Measurements from ENCODE around the gene RTN4RL1.

The RTN4RL1 gene

DNA sequence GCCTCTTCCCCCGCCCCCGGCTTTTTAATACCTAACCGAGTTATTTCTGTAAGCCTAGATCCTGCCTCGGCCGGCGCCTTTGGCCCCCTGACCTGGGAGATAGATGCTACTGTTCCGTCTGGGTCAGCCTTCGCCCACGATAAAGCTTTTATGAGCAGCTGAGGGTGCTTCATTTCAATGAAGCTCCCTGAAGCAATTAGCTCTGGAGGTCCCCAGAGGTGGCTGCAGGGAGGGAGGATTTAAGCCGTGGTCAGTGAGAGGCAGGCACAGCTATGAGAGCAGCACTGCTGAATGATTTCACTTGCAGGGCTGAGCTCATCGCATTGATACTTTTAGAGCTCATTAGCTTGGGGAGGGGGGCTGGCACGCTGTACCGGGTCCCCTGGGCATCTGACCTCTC, 105.9 kb downstream of the RTN4RL1 start:
- no peak for DNase-seq (ENCODE audit: low read depth in 3 of 3)

DNA sequence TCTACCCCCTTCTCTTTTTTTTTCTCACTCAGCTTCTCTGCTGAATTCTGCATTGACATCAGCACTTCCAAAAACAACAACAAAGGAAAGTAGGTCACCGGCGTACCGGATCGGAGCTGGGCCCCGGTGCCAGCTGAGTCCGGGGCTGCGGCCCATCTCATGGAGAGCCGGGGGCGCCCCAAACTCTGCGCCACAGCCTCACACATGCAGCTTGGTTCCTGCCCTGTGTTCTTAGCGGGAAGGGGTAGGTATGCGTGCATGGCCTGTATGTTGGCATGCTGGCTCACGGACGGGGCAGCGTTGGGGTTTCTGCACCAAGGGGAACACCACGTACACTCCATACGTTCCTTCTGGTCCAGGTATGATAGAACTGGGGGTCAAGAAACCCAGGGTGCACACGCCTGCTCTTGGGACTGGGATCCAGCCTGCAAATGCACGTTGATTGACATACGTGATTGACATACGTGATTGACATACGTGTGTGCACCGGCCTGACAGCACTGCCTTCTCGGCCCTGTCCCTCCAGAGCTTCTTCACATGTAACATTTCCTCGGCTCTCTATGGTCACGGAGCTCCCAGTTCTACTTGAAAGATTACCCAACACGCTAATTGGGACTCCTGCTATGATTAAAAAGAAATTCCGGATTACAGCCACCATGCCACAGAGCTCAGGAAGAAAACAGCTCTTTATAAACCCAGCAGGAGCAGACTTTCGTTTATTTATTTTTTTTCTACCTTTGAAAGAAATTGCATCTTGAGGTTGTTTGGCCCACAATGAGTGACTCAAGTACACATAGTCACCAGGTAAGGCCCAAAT, 106.6 kb downstream of the RTN4RL1 start:
- no peak for DNase-seq (ENCODE audit: low read depth in 3 of 3)

DNA sequence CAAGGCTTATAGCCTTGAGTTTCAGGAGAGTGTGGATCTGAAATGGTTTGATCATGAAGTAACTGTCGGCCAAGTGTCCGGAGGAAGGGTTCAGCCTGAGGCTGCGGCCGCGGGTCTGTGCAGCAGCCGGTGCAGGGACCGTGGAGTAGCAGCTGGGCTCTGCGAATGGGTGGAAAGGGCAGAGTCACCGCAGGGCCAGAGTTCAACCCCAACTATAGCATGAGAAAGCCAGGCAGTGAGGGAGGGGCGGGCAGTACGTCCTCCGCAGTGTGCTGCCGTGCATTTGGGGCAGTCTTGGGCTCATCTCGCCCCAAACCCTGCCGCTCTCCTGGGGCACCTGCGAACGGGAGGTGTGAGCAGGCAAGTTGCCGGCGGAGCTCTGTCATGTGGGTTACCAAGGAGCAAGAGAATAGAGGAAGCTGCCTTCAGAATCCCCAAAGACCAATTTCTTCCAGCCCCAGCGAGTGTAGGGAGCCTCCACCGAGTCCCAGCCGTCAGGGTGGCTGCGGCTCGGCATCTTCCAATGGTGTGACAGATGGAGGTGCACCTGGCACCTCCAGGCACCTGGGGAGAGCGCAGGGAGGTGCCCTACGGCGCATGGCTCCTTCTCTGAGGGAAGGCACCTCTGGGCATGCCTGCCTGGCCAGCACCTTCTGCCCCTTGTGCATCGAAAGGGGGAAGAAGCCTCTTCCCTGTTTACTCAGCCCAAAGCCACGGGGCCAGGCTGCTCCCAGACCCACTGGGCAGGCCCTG, 108.0 kb downstream of the RTN4RL1 start:
- DNase-seq (ENCODE audit: low read depth in 3 of 3), result no peak

DNA sequence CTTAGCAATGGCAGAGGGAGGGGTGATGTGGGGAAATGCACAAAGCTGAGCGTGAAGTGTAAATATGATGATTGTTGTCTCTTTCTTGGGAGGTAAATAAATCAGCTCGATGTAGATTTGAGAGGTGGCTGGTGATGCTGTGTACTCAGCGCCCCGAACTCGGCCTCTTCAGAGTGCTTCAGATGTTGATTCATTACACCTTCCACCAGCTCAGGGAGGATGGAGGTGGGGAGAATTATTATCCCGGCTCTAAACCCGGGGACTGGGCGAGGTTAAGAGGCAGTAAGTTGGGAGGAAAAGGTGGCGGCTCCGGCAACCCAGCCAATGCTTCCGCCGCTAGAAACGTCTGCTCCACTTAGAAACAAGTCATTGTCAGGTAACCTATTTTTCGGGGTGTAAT, 108.8 kb downstream of the RTN4RL1 start:
- DNase-seq (ENCODE audit: low read depth in 3 of 3), result no peak

DNA sequence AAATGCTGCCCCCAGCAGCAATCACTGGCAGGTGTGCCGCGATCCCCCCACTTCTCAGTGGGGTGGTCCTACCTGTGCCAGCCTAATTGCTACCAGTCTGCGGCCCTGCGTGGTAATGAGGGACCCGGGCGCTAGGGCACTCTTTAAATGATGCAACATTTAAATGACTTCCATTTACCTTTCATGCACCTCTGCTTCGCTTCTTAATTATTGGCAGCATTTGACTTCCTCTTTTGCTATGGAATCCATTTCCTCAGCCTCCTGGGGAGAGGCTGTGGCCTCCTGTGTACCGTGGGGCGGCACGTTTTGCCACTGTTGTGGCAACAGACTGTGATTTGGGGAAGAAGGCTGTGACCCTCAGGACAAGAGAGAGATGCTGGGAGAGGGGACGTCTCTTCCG, 109.2 kb downstream of the RTN4RL1 start:
- no peak for DNase-seq (ENCODE audit: low read depth in 3 of 3)

DNA sequence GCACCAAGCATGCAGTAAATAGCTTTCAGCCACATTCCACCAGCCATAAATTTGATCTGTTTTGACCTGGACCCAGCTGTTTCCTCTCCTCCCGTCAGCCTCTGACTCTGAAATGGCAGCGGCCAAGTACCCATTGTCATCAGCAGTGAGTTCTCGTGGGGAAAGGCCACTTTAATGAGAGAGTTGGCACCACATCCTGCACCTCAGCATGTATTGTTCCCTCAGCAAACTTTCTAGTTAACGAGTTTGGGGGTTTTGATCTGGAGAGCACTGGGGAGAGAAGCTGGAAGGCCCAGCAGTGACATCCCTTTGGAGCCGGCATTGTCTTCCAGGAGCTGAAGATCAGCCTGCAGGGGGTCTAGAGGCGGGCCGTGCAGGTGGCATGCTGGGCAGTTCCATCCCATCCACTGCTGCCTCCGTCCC, 110.5 kb downstream of the RTN4RL1 start:
- no peak for DNase-seq (ENCODE audit: low read depth in 3 of 3)

DNA sequence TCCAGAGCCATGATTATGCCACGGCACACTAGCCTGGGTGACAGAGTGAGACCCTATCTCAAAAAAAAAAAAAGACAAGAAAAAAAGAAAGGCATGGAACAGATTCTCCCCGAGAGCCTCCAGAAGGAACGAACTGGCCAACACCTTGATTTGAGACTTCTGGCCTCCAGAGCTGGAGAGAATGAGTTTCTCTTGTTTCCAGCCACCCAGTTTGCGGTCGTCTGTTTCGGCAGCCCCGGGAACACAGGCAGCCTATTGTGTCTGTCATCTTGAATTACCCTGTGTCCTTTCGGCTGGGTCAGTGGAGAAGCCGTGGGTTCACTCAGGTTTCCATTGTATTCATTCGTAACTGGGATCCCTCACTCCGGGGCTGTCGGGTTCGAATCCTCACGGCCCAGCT, 111.4 kb downstream of the RTN4RL1 start:
- no peak for DNase-seq (ENCODE audit: low read depth in 3 of 3)

DNA sequence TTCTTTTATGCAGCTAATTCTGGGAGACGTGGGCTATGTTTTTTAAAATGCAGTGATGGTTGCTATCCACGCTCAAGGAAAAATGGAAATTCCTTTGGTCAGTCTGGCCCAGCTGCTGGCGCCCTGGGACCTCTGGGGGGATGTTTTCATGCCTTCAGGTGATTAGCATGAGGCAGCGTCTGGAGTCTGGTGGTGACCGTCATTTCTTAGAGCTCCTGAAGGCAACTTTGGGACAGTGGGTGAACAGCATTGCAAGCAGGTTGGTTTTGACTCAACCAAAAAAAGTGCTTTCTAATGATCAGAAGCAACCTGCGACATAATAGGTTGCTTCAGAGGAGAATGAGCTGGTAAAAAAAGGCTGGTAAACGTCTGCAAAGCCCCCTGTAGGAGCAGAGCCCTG, 113.0 kb downstream of the RTN4RL1 start:
- no peak for DNase-seq (ENCODE audit: low read depth in 3 of 3)

DNA sequence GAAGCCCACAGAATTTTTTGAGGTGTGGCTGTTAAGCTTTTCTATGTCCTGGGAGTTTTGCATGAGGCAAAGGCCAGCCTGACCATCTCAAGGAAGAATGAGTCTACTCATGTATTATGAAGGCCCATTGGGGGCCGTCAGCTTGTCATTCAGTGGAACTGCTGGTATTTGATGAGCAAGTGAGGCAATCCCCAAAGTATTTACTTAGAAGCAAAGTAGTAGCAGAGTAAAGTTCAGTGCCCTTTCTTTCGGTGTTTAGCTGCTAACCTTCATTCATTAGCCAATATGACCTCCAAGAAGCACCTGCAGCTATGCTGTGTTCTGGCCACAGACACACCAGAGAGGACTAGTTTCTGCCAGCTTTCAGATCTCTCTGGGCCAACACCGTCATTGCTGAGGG, 115.1 kb downstream of the RTN4RL1 start:
- DNase-seq (ENCODE audit: low read depth in 3 of 3), result no peak

DNA sequence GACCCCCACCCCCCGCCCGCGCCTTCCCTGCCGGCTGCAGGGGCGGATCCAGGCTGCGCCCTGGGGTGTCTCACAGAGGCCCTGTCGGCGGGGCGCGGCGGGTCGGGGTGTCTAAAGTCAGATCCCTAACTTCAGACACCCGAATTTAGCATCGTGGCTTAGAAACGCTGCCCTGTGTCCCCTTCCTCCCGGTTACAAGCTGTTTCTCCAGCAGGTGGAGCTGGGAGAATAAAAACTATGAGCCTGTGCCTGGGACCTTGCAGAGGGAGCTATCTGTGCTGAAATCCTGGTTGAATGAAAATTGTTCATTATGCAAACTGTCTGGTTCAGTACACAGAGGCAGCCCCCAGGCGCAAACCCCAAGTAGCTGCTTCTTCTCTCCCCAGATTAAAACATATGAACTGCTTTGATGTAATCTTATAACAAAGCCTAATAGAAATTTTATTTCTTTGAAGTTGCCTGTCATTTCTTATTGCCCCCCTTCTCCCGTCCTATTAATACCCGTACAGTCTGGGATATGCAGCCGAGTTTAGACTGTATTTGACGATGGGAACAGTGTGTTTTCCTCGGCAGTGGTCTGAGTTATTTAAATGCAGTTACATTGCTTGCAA, 116.3 kb downstream of the RTN4RL1 start:
- DNase-seq (ENCODE audit: low read depth in 3 of 3), result no peak

DNA sequence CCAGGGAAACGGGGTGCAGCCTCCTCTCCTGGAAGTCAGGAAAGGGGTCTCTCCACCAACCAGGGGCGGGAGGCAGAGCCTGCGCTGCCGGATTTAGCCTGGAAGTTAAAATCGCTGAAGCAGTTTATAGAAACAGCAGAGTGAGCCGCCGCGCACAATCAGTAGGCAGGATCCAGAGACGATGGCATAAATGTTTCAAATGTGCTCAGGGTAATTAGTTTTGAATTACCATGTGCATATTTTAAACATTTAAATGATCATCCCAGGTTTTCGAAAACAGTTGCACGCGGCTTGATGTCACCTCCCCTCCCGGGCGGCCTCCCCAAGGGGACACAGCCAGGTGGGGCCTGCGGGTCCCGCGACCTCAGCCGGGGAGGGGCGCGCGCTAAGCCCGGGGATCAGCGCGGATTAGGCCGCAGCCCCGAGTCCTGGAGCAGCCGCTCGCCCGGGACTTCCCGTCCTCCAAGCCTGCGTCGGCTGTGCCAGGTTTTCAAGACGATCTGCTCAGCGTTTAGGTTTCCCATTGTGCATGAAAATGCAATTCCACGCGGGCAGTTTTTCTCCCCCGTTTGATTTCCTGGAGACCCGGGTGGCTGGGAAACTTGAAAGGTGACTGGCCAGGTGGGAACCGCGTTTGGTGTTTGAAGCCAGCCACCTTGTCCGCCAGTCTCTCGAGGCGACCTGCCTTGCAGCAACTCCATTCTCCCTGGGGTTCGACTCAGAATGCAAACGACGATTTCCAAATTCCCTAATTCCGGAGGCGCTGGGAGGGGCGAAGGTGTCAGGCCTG, 117.0 kb downstream of the RTN4RL1 start:
- no peak for DNase-seq (ENCODE audit: low read depth in 3 of 3)

DNA sequence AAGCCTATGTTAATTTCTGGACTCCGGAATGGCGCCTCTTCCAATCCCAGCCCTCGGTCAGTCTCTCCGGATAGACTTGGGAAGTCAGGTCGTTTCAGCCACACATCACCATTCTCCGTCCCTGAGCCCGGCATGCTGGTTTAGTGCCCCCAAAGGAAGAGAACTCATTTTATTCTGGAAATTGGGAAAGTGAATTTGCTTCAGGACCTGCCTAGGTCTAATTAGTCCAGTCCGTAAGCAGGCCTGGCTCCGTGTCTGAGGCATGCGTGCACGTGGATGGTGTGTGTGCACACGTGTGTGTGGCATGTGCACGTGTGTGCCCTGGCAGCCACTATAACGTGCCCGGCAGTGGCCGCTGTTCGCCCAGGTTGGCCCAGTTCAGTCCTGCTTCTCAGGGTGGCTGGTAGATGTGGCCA, 117.9 kb downstream of the RTN4RL1 start:
- DNase-seq (ENCODE audit: low read depth in 3 of 3), result no peak

DNA sequence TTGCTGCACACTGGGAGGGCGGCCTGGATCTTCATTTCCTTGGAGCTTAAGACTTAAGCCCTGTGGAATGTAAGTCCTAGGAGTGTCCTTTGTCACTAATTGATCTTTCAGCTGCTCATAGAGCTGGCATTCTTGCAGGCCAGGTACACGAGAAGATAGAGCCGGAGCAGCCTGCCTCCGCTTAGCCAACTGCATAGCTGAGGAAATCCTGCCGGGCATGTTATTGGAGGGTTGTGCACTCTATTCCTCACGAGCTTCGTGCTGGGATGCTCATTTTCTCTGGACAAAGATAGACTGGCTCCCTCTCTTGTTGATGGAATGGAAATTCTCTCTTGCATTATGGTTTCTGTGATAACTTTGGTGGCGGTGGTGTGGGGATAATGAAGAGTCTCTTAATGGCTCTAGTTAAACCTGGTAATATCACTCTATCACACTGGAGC, 118.5 kb downstream of the RTN4RL1 start:
- DNase-seq (ENCODE audit: low read depth in 3 of 3), result no peak

DNA sequence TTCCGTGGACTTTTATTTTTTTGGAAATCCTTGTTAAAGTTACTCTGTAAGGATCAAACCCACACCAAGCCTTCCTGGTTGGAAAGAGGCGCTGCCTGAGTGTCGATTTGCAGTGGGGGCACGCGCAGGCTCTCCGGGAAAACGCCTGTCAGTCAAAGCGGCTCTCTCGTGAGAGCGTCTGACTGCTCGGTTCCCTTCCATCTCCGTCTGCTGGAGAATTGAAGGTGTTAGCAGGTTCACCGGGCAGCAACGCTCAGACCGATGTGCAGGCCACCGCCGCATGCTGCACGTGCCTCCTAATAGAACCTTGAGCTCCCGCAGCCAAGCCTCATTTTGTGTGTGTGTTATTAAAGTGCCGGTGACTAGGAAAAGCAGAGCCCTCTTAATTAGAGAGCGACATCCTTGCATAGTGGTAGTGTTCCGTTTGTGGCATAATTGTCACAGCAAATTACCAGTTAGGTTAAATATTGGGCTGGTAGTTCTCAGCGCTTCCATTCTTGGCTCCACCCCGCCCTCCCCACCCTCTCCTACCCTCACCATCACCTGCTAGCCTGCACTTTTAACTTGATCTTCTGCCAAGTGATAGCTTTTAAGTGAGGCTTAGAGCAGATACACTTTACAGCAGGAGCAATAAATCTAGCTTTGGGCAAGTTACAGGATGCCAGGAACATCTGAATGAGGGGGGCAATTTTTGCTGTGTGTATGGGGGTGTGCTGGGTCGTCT, 119.8 kb downstream of the RTN4RL1 start:
- no peak for DNase-seq (ENCODE audit: low read depth in 3 of 3)

DNA sequence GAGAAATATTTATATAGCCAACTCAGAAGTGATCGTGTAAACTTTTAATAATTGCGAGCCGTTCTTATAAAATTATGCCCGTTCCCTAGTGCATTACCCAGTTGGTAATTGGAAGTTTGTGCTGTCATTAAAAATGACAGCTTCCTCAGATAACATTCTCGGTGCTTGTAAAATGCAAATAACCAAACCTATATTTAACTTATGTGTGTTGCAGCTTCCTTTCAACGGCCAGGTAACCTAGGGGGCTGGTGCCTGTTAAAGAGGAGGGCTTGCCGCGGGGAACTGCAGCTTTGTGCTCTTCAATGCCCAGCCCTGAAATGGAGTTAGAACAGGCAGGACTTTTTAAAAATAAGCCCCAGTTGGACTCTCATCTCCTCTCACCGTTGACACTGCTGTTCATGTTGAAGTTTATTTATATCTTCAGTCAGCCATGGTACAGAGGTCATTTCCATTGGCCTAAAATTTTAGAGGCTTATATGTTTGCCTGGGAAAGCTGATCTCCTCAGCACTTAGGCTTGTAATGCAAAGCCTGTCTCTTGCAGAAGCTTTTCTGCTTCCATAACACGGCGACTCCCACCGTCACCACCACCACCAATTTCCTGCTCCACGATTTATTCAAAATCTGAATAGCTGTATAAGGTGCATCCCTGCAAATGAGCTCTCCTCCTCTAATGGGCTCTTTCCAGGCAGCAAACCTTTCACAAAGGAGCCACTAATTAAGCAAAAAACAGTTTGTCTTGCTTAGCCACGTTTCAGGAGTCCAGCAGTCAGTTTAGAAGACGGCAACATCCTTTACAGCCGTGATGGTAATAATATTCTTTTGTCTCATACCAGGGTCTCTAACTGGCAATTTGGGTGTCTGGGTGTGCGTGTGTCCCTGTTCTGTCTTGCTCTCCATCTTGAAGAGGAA, 120.6 kb downstream of the RTN4RL1 start:
- DNase-seq (ENCODE audit: low read depth in 3 of 3), result no peak

DNA sequence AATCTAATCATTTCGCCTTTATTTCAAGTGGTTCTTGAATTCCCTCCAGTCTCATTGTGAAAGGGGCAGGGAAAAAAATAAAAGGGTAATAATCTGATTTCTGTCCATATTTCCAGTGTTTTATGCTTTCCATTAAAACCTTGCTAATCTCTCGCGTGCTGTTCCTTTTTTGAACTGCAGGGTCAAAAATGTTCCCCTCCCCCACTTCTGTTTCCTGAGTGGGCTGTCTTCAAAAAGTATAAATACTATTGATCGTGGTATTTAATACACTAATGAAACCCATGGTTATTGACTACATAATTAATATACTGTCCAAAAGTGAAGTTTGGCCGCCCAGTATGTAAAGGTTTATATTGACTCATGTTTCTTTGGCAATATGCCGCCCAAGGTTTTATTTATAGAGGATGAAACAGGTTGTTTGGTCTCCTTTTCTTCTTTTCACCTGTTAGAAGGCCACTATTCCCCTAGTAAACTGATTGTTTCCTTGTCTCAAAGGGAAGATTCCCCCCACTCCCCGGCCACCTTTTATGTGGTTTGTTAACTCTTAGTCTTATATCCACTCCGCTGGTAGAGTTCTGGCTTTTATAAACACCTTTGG, 125.6 kb downstream of the RTN4RL1 start:
- DNase-seq (ENCODE audit: low read depth in 3 of 3), result no peak

DNA sequence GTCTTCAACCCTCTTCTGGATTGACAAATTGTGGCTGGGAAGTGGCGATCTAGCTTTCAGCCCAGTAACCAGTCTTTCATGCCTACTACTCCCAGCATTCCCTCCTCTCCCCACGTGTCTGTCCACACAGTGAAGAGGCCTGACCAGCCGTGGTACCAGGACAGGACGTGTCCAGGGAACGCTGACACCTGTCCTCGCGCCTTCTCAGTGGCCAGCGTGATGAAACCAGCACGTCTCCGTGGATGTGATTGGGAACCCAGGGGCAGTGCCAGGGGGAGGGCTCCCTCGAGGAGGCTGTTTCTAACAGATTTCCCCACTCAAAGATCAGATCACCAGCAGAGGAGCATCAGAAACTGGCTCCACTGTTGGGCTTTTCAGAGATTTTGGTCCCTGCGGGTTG, 126.3 kb downstream of the RTN4RL1 start:
- no peak for DNase-seq (ENCODE audit: low read depth in 3 of 3)

DNA sequence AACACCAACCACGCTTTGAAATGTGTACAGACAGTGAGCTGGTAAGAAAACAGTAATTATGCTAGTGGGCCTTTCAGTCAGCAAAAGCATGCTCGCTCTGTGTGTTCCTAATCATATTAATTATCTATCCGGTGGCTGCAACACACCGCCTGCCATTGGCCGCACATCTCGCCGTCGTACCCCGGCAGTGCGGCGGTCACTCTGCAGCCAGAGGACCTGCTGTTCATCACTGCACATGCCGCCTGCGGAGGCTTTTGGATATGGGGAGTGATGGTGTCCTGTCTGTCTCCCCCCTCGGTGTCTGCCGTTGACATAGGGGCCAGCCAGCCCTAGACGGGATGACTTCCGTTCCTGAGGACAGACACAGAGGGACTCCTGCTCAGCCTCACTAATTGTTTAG, 126.8 kb downstream of the RTN4RL1 start:
- no peak for DNase-seq (ENCODE audit: low read depth in 3 of 3)

DNA sequence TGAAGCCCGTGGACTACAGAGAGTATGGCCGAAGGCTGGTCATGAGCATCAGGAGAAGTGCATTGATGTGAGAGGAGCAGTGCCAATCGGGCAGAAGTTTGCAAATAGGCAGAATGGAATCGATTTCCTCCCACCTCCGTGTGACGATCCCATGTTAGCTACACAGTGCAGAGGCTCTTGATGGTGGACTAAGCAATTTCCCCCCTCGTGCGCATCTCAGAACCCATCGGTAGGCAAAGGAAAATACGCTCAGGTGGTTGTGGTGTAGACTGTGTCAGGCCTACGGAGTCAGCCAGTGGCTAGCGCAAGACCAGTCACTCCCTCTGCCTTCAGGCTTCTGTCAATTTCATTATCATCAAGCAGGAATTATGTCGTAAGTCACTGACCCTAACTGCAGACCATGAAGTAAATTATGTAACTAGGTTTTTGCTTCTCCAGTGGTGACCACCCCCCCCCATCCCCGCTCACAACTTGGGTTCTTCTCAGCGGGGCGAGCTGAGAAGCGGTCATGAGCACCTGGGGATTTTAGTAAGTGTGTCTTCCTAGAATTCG, 128.0 kb downstream of the RTN4RL1 start:
- no peak for DNase-seq (ENCODE audit: low read depth in 3 of 3)

Measured in stimulated activated CD4-positive, alpha-beta T cell treated with anti-CD3 and anti-CD28 coated beads, TNF-alpha, amount 100 ng/mL, for 4 hours (primary cell).